ENCODE results near the gene KIF3A. TPM values are rescaled to one million over a fixed set of nuclear protein-coding genes. Genes with fewer than 3 reads are reported as not detected.

The KIF3A gene
- total and polyA plus RNA-seq, 2 experiments from 2014 or later: 11.2 to 19.7 TPM

GRCh38 chr5:132684491-132684890 is 52.9 kb downstream of the KIF3A start:
- Histone ChIP-seq H3F3A (replicated peaks; ENCODE audit: low read depth) (no peaks in the 10 kb centered on the region), H3K27ac (ENCODE audit: low read depth) (no peak overlapping the region), H3K27me3 (ENCODE audit: insufficient read depth) (no peaks in the 10 kb centered on the region), H4K20me1 (replicated peaks; ENCODE audit: insufficient read depth) (no peaks in the 10 kb centered on the region), H3K4me1 (ENCODE audit: insufficient read depth) (no peaks in the 10 kb centered on the region), H2AFZ (no peak overlapping the region), H3K4me3 (no peak overlapping the region), H3K36me3 (ENCODE audit: insufficient read depth) (no peaks in the 10 kb centered on the region), H3K4me2 (no peak overlapping the region), H3K79me2 (replicated peaks; ENCODE audit: insufficient read depth) (no peaks in the 10 kb centered on the region), H3K9me2 (ENCODE audit: insufficient read depth) (no peaks in the 10 kb centered on the region)
- TF ChIP-seq POLR2AphosphoS5 (IDR thresholded peaks at IDR 0.05; ENCODE audit: low read depth) (no peak), REST (IDR thresholded peaks at IDR 0.05; ENCODE audit: unreplicated experiment) (no peak), EZH2phosphoT487 (IDR thresholded peaks at IDR 0.05; ENCODE audit: unreplicated experiment) (no peak), JUNB (IDR thresholded peaks at IDR 0.05; ENCODE audit: unreplicated experiment) (no peak), NANOG (IDR thresholded peaks at IDR 0.05; ENCODE audit: borderline replicate concordance) (no peak), CREB1 (CRISPR knock-in tag; IDR thresholded peaks at IDR 0.05; ENCODE audit: low read depth) (no peak), ZNF114 (CRISPR knock-in tag; IDR thresholded peaks at IDR 0.05) (no peak), ZNF462 (CRISPR knock-in tag; IDR thresholded peaks at IDR 0.05) (no peak), STAT1 (IDR thresholded peaks at IDR 0.05; ENCODE audit: unreplicated experiment) (no peak), EZH2 (IDR thresholded peaks at IDR 0.05; ENCODE audit: low read depth, unreplicated experiment) (no peak), ZNF331 (CRISPR knock-in tag; IDR thresholded peaks at IDR 0.05; ENCODE audit: low read depth) (no peak), ETS1 (IDR thresholded peaks at IDR 0.05) (no peak), CTCF (conservative IDR thresholded peaks at IDR 0.05; ENCODE audit: low read depth in 2 of 2) (no peak)
- Mint-ChIP-seq H3K9me3 (no peaks in the 10 kb centered on the region), H3K27ac (no peak overlapping the region), H3K4me3 (no peak overlapping the region), H3K27me3 (ENCODE audit: insufficient read depth, low read depth, poor library complexity) (no peaks in the 10 kb centered on the region), H3K4me1 (peaks cover 6% of the 10 kb centered on the region), H3K36me3 (ENCODE audit: low read depth) (no peaks in the 10 kb centered on the region)
- no peak for ATAC-seq
- no peak for DNase-seq (ENCODE audit: low spot score)
